HG02678 (cell line): ENCODE measurements around the gene SETX.

Source experiments
- ATAC-seq: cut with Tn5 transposase; IDR thresholded peaks from one replicate; pipeline ENCODE4 v1.9.1; 2021; ENCODE audit warnings: mild to moderate bottlenecking, moderate library complexity; ENCODE audit not compliant: unreplicated experiment

The SETX gene

GRCh38 chr9:132364068-132364467 is 9.3 kb upstream of the SETX start:
- no peak for ATAC-seq

GRCh38 chr9:132357764-132358163 is 3.0 kb upstream of the SETX start:
- no peak for ATAC-seq

- no peak for ATAC-seq
Measured at GRCh38 chr9:132356324-132356924, 1.6 kb upstream of the SETX start.

GRCh38 chr9:132351404-132352045 is 3.3 kb downstream of the SETX start:
- ATAC-seq = no peak

GRCh38 chr9:132350861-132351315 is 3.9 kb downstream of the SETX start:
- ATAC-seq = no peak

- ATAC-seq = no peak
Measured at GRCh38 chr9:132348676-132349075, 6.1 kb downstream of the SETX start.

GRCh38 chr9:132346177-132346576 is 8.6 kb downstream of the SETX start:
- ATAC-seq = no peak

- no peak for ATAC-seq
Measured at GRCh38 chr9:132341177-132341840, 13.5 kb downstream of the SETX start.

GRCh38 chr9:132334364-132334763 is 20.4 kb downstream of the SETX start:
- ATAC-seq = no peak

GRCh38 chr9:132333556-132333955 is 21.2 kb downstream of the SETX start:
- no peak for ATAC-seq

GRCh38 chr9:132328580-132328979 is 26.2 kb downstream of the SETX start:
- no peak for ATAC-seq

- no peak for ATAC-seq
Measured at GRCh38 chr9:132327537-132327936, 27.2 kb downstream of the SETX start.

- no peak for ATAC-seq
Measured at GRCh38 chr9:132324425-132324824, 30.4 kb downstream of the SETX start.

GRCh38 chr9:132319421-132320110 is 35.2 kb downstream of the SETX start:
- ATAC-seq = no peak

- no peak for ATAC-seq
Measured at GRCh38 chr9:132312873-132313272, 41.9 kb downstream of the SETX start.

GRCh38 chr9:132312426-132312825 is 42.4 kb downstream of the SETX start:
- no peak for ATAC-seq

GRCh38 chr9:132311978-132312377 is 42.8 kb downstream of the SETX start:
- ATAC-seq = no peak

- no peak for ATAC-seq
Measured at GRCh38 chr9:132309056-132309455, 45.7 kb downstream of the SETX start.

GRCh38 chr9:132301521-132301920 is 53.3 kb downstream of the SETX start:
- no peak for ATAC-seq

GRCh38 chr9:132299221-132299620 is 55.6 kb downstream of the SETX start:
- ATAC-seq = no peak

GRCh38 chr9:132295181-132295580 is 59.6 kb downstream of the SETX start:
- ATAC-seq = no peak
